HEK293 (cell line): Measurements from ENCODE around the gene CRABP2.

ENCODE experiments used
- CTCF ChIP-seq: fragments of 450-650 bp; formaldehyde crosslinking; IDR thresholded peaks from 2 replicates; pipeline ENCODE4 v1.5.1; 2016; ENCODE audit warnings: missing biosample characterization, missing genetic modification characterization
- EGR2 ChIP-seq: fragments of 450-650 bp; formaldehyde crosslinking; IDR thresholded peaks from 2 replicates; pipeline ENCODE4 v1.5.1; 2016; ENCODE audit warnings: low read depth, missing biosample characterization, missing genetic modification characterization
- GLIS1 ChIP-seq: fragments of 450-650 bp; formaldehyde crosslinking; IDR thresholded peaks from 2 replicates; pipeline ENCODE4 v1.5.1; 2016; ENCODE audit warnings: missing biosample characterization, missing genetic modification characterization
- KLF1 ChIP-seq: fragments of 450-650 bp; formaldehyde crosslinking; IDR thresholded peaks from 2 replicates; pipeline ENCODE4 v1.5.1; 2016; ENCODE audit warnings: missing biosample characterization, missing genetic modification characterization
- KLF8 ChIP-seq: fragments of 450-650 bp; formaldehyde crosslinking; IDR thresholded peaks from 2 replicates; pipeline ENCODE4 v1.5.1; 2016; ENCODE audit warnings: missing biosample characterization, missing genetic modification characterization
- KLF9 ChIP-seq: fragments of 450-650 bp; formaldehyde crosslinking; IDR thresholded peaks from 2 replicates; pipeline ENCODE4 v1.5.1; 2016; ENCODE audit warnings: missing biosample characterization, missing genetic modification characterization, low read depth
- MYNN ChIP-seq: fragments of 450-650 bp; formaldehyde crosslinking; IDR thresholded peaks from 2 replicates; pipeline ENCODE4 v1.5.1; 2016; ENCODE audit warnings: missing biosample characterization, missing genetic modification characterization, borderline replicate concordance
- PBX3 ChIP-seq: sonication (generic); formaldehyde crosslinking; IDR thresholded peaks from 2 replicates; pipeline ENCODE4 v1.8.1; 2022; ENCODE audit warnings: mild to moderate bottlenecking, moderate library complexity, missing genetic modification reagents
- YY1 ChIP-seq: fragments of 450-650 bp; formaldehyde crosslinking; IDR thresholded peaks from 2 replicates; pipeline ENCODE4 v1.5.1; 2018; ENCODE audit warnings: missing biosample characterization, missing genetic modification characterization
- ZBTB21 ChIP-seq: fragments of 450-650 bp; formaldehyde crosslinking; IDR thresholded peaks from 2 replicates; pipeline ENCODE4 v1.5.1; 2017; ENCODE audit warnings: missing biosample characterization, missing genetic modification characterization
- ZIC2 ChIP-seq: fragments of 450-650 bp; formaldehyde crosslinking; IDR thresholded peaks from 2 replicates; pipeline ENCODE4 v1.5.1; 2016; ENCODE audit warnings: missing biosample characterization, missing genetic modification characterization
- ZNF169 ChIP-seq: fragments of 450-650 bp; formaldehyde crosslinking; IDR thresholded peaks from 2 replicates; pipeline ENCODE4 v1.5.1; 2016; ENCODE audit warnings: missing biosample characterization, missing genetic modification characterization
- ZNF341 ChIP-seq: fragments of 450-650 bp; formaldehyde crosslinking; IDR thresholded peaks from 2 replicates; pipeline ENCODE4; 2016; ENCODE audit warnings: low read depth, missing biosample characterization, missing genetic modification characterization
- ZNF362 ChIP-seq: fragments of 450-650 bp; formaldehyde crosslinking; IDR thresholded peaks from 2 replicates; pipeline ENCODE4 v1.5.1; 2016; ENCODE audit warnings: missing biosample characterization, missing genetic modification characterization
- ZNF501 ChIP-seq: fragments of 450-650 bp; formaldehyde crosslinking; IDR thresholded peaks from 2 replicates; pipeline ENCODE4 v1.5.1; 2016; ENCODE audit warnings: missing biosample characterization, missing genetic modification characterization
- ZNF629 ChIP-seq: fragments of 450-650 bp; formaldehyde crosslinking; IDR thresholded peaks from 2 replicates; pipeline ENCODE4 v1.5.1; 2017; ENCODE audit warnings: missing biosample characterization, missing genetic modification characterization
- ZNF692 ChIP-seq: fragments of 450-650 bp; formaldehyde crosslinking; IDR thresholded peaks from 2 replicates; pipeline ENCODE4 v1.5.1; 2016; ENCODE audit warnings: missing biosample characterization, missing genetic modification characterization
- ZNF76 ChIP-seq: fragments of 450-650 bp; formaldehyde crosslinking; IDR thresholded peaks from 2 replicates; pipeline ENCODE4; 2016; ENCODE audit warnings: low read depth, missing biosample characterization, missing genetic modification characterization, borderline replicate concordance
- ZNF843 ChIP-seq: fragments of 450-650 bp; formaldehyde crosslinking; IDR thresholded peaks from 2 replicates; pipeline ENCODE4 v1.5.1; 2016; ENCODE audit warnings: missing biosample characterization, missing genetic modification characterization
- ZSCAN30 ChIP-seq: fragments of 450-650 bp; IDR thresholded peaks from 2 replicates; pipeline ENCODE4 v1.5.1; 2018; ENCODE audit warnings: missing biosample characterization, mild to moderate bottlenecking, missing genetic modification characterization, moderate library complexity
- TF ChIP-seq, protein P1 (sequence below): fragments of 450-650 bp; formaldehyde crosslinking; IDR thresholded peaks from 2 replicates; pipeline ENCODE4 v1.5.1; 2016; ENCODE audit warnings: missing biosample characterization, missing genetic modification characterization
- TF ChIP-seq, protein P2 (sequence below): fragments of 450-650 bp; IDR thresholded peaks from 2 replicates; pipeline ENCODE4 v1.5.1; 2018; ENCODE audit warnings: missing biosample characterization, mild to moderate bottlenecking, missing genetic modification characterization
- TF ChIP-seq, protein P3 (sequence below): fragments of 450-650 bp; formaldehyde crosslinking; IDR thresholded peaks from 2 replicates; pipeline ENCODE4 v1.5.1; 2017; ENCODE audit warnings: missing biosample characterization, mild to moderate bottlenecking, missing genetic modification characterization, moderate library complexity
- TF ChIP-seq, protein P4 (sequence below): fragments of 450-650 bp; formaldehyde crosslinking; IDR thresholded peaks from 2 replicates; pipeline ENCODE4 v1.5.1; 2016; ENCODE audit warnings: missing biosample characterization, missing genetic modification characterization

The CRABP2 gene

DNA sequence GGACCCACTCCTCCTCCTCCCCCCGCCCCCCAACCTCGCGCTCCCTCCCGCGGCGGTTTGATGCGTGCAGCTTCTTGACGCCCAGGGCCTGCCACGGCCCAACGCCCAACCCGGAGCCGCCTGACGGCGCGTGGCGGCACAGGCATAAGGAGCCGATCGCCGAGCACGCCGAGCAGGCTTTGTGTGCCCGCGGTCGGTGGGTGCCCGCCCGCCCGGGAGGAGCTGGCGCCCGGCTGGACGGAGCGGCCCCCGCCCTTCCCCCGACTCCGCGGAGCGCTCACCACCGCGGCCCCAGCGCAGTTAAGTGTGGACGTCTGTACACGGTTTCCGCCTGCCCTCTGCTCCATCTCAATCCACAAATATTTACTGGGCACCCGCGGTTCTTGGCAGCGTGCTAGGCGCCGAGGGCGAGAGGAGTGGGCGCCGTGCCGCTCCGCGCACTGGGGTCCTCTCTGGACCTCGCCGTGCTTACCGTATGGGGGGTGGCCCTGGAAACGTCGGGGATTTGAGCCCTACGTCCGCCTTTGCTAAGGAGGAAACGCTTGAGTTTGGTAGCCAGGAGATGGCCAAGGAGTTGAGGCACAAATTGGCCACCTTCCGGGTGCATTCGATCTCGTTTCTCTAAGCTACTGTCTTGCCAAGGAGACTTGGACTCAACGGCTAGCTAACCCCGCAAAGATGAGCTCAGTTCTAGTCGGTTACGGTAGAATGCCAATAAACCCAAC is 46.5 kb upstream of the CRABP2 start (continued):
- TF ChIP-seq ZNF843 (tag by site-specific recombination) = 0 out of 2 replicates have a peak, but pooled peaks have one; percentile 21
- TF ChIP-seq KLF9 = peak; percentile 56
- TF ChIP-seq, protein P1, sequence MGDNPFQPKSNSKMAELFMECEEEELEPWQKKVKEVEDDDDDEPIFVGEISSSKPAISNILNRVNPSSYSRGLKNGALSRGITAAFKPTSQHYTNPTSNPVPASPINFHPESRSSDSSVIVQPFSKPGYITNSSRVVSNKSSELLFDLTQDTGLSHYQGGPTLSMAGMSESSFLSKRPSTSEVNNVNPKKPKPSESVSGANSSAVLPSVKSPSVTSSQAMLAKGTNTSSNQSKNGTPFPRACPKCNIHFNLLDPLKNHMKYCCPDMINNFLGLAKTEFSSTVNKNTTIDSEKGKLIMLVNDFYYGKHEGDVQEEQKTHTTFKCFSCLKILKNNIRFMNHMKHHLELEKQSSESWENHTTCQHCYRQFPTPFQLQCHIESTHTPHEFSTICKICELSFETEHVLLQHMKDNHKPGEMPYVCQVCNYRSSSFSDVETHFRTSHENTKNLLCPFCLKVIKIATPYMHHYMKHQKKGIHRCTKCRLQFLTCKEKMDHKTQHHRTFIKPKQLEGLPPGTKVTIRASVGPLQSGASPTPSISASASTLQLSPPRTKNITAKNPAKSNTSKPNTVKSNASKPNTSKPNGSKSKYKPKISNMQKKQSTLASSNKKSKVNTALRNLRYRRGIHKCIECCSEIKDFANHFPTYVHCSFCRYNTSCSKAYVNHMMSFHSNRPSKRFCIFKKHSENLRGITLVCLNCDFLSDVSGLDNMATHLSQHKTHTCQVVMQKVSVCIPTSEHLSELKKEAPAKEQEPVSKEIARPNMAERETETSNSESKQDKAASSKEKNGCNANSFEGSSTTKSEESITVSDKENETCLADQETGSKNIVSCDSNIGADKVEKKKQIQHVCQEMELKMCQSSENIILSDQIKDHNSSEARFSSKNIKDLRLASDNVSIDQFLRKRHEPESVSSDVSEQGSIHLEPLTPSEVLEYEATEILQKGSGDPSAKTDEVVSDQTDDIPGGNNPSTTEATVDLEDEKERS (tag by site-specific recombination) = no peak
- TF ChIP-seq MYNN = 0 out of 2 replicates have a peak, but pooled peaks have one; percentile 50
- TF ChIP-seq ZNF341 (tag by site-specific recombination) = peak; percentile 35; the same call in 1 of the 2 replicates
- TF ChIP-seq, protein P2, sequence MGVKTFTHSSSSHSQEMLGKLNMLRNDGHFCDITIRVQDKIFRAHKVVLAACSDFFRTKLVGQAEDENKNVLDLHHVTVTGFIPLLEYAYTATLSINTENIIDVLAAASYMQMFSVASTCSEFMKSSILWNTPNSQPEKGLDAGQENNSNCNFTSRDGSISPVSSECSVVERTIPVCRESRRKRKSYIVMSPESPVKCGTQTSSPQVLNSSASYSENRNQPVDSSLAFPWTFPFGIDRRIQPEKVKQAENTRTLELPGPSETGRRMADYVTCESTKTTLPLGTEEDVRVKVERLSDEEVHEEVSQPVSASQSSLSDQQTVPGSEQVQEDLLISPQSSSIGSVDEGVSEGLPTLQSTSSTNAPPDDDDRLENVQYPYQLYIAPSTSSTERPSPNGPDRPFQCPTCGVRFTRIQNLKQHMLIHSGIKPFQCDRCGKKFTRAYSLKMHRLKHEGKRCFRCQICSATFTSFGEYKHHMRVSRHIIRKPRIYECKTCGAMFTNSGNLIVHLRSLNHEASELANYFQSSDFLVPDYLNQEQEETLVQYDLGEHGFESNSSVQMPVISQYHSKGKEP (tag by site-specific recombination) = peak; percentile 68
- TF ChIP-seq PBX3 (CRISPR knock-in tag) = 0 out of 2 replicates have a peak, but pooled peaks have one; percentile 87
- TF ChIP-seq KLF1 (tag by site-specific recombination) = peak; percentile 83
- TF ChIP-seq ZNF169 (tag by site-specific recombination) = no peak
- TF ChIP-seq ZNF501 = peak; percentile 41; the same call in 1 of the 2 replicates
- TF ChIP-seq KLF8 (tag by site-specific recombination) = peak; percentile 98
- TF ChIP-seq, protein P3, sequence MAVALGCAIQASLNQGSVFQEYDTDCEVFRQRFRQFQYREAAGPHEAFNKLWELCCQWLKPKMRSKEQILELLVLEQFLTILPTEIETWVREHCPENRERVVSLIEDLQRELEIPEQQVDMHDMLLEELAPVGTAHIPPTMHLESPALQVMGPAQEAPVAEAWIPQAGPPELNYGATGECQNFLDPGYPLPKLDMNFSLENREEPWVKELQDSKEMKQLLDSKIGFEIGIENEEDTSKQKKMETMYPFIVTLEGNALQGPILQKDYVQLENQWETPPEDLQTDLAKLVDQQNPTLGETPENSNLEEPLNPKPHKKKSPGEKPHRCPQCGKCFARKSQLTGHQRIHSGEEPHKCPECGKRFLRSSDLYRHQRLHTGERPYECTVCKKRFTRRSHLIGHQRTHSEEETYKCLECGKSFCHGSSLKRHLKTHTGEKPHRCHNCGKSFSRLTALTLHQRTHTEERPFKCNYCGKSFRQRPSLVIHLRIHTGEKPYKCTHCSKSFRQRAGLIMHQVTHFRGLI (tag by site-specific recombination) = peak; percentile 97
- peak; percentile 81 for TF ChIP-seq EGR2 (tag by site-specific recombination)
- TF ChIP-seq ZNF629 = peak; percentile 41; the same call in 1 of the 2 replicates
- TF ChIP-seq, protein P4, sequence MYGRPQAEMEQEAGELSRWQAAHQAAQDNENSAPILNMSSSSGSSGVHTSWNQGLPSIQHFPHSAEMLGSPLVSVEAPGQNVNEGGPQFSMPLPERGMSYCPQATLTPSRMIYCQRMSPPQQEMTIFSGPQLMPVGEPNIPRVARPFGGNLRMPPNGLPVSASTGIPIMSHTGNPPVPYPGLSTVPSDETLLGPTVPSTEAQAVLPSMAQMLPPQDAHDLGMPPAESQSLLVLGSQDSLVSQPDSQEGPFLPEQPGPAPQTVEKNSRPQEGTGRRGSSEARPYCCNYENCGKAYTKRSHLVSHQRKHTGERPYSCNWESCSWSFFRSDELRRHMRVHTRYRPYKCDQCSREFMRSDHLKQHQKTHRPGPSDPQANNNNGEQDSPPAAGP (tag by site-specific recombination) = peak; percentile 84
- TF ChIP-seq ZNF362 (tag by site-specific recombination) = no peak
- peak; percentile 51 for TF ChIP-seq ZNF692 (tag by site-specific recombination)
- no peak for TF ChIP-seq ZBTB21 (tag by site-specific recombination)
- TF ChIP-seq YY1 (tag by site-specific recombination) = peak; percentile 29; the same call in 1 of the 2 replicates
- peak; percentile 70; the same call in 1 of the 2 replicates for TF ChIP-seq ZNF76
- TF ChIP-seq CTCF (tag by site-specific recombination) = peak; percentile 17; the same call in 1 of the 2 replicates
- TF ChIP-seq ZSCAN30 = peak; percentile 92
- peak; percentile 75 for TF ChIP-seq ZIC2 (tag by site-specific recombination)
- peak; percentile 88 for TF ChIP-seq GLIS1 (tag by site-specific recombination)
